ENCODE results near the gene PNPLA1. TPM values are rescaled to one million over a fixed set of nuclear protein-coding genes. Genes with fewer than 3 reads are reported as not detected.

Gene PNPLA1
- total RNA-seq, 1 donor from 2014 or later: not detected

GRCh38 chr6:36346486-36347273 is 76.8 kb downstream of the PNPLA1 start:
- Mint-ChIP-seq H3K9me3 (ENCODE audit: low read depth) (no peaks in the 10 kb centered on the region), H3K27ac (ENCODE audit: unreplicated experiment) (no peak overlapping the region), H3K4me1 (ENCODE audit: low read depth) (peaks cover 19% of the 10 kb centered on the region), H3K4me3 (ENCODE audit: unreplicated experiment) (no peak overlapping the region), H3K27me3 (ENCODE audit: low read depth) (peaks cover 5% of the 10 kb centered on the region), H3K36me3 (ENCODE audit: low read depth) (peaks cover 4% of the 10 kb centered on the region)
- DNase-seq (ENCODE audit: low spot score): no peak
- TF ChIP-seq CTCF (IDR thresholded peaks at IDR 0.05): no peak

DNA sequence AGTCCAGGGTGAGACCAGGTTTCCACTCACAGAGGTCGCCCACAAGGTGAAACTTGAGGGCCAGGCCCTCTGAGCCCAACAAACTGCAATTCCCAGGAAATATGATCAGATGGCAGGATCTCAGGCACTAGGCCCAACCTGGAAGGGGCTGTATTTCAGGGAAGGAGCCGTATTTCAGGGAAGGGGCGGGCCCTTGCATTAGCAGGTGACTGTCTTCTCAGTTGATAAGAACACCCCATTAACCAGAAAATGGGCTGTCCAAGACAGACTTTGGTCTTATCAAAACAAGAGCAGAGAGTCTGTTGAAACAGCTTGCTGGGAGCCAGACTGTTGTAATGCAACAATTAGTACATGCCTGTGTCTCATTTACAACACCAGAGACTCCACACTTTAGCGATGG is 77.8 kb downstream of the PNPLA1 start:
- Mint-ChIP-seq H3K4me1 (ENCODE audit: low read depth) (peaks cover 20% of the 10 kb centered on the region), H3K4me3 (ENCODE audit: unreplicated experiment) (no peak overlapping the region), H3K9me3 (ENCODE audit: low read depth) (peaks cover under 1% of the 10 kb centered on the region), H3K27me3 (ENCODE audit: low read depth) (peaks cover 3% of the 10 kb centered on the region), H3K36me3 (ENCODE audit: low read depth) (peaks cover 2% of the 10 kb centered on the region), H3K27ac (ENCODE audit: unreplicated experiment) (no peak overlapping the region)
- DNase-seq (ENCODE audit: low spot score): no peak
- TF ChIP-seq CTCF (IDR thresholded peaks at IDR 0.05): no peak

GRCh38 chr6:36349240-36349639 is 79.4 kb downstream of the PNPLA1 start:
- no peaks in the 10 kb centered on the region for H3K27me3 Mint-ChIP-seq (ENCODE audit: low read depth)
- no peak overlapping the region for H3K27ac Mint-ChIP-seq (ENCODE audit: unreplicated experiment)
- TF ChIP-seq CTCF (IDR thresholded peaks at IDR 0.05): no peak
- DNase-seq (ENCODE audit: low spot score): no peak
- no peak overlapping the region for H3K4me3 Mint-ChIP-seq (ENCODE audit: unreplicated experiment)
- H3K36me3 Mint-ChIP-seq (ENCODE audit: low read depth): no peaks in the 10 kb centered on the region
- peaks cover 4% of the 10 kb centered on the region for H3K9me3 Mint-ChIP-seq (ENCODE audit: low read depth)
- H3K4me1 Mint-ChIP-seq (ENCODE audit: low read depth): peaks cover 20% of the 10 kb centered on the region

DNA sequence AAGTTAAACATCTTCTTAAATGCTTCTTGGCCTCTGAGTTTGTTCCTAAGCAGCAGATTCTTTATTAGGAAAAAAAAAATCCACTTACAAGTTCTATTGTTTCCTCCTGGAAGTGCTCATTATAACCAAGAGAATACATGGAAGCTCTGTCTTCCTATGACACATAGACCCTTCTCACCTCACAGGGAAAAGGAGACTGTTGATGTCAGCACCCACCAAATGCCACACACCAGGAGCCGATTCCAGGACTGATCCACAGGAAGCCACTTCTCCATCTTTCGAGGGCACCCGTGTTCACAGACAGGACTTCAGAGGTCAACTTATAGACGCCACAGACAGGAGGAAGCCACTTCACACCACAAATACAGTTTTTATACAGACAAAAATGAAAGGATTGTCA is 80.2 kb downstream of the PNPLA1 start:
- TF ChIP-seq CTCF (IDR thresholded peaks at IDR 0.05): no peak
- Mint-ChIP-seq H3K4me3 (ENCODE audit: unreplicated experiment) (no peak overlapping the region), H3K27ac (ENCODE audit: unreplicated experiment) (peak overlapping the region; percentile 42), H3K4me1 (ENCODE audit: low read depth) (peaks cover 20% of the 10 kb centered on the region), H3K36me3 (ENCODE audit: low read depth) (no peaks in the 10 kb centered on the region), H3K27me3 (ENCODE audit: low read depth) (no peaks in the 10 kb centered on the region), H3K9me3 (ENCODE audit: low read depth) (peaks cover 4% of the 10 kb centered on the region)
- no peak for DNase-seq (ENCODE audit: low spot score)

DNA sequence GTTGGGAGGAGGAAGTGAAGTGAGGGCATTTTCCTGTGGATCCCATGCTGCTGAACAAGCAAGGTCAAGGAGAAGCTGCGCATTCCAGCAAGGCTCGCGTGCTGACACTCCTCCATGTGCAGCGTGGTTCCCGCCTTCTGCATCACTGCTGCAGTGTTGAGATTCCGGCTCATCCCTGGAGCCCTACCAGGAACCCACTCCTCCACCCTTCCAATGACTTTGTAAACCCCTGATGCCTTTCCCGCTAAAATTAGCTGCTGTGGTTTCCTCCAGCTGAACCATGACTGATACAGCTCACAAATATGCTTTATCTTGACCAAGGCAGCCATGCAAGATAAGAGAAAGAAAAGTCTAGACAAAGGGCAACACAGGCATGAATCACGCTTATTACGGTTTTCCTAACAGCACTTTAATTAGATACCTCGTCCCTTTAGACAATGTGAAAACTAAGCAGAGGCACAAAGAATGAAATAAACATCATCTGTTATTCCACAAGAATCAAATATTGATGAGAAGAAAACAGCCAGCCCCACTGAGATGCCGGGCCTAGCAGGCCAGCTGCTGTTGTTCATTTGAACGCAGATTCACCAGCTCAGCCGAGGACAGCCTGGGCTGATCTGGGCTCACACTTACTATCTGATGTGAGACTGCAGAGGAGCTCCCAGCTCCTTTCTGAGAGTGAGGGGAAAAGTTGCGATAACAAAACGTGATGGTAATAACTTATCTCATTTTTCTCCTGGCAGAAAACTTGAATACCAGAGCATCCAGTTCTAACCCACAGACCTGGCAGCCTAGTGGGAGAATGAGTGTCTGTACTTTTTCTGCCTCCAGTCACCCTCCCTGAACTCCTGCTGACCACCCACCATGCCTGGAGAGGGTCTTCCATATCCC is 81.1 kb downstream of the PNPLA1 start:
- no peak for TF ChIP-seq CTCF (IDR thresholded peaks at IDR 0.05)
- Mint-ChIP-seq H3K27me3 (ENCODE audit: low read depth) (no peaks in the 10 kb centered on the region), H3K36me3 (ENCODE audit: low read depth) (no peaks in the 10 kb centered on the region), H3K27ac (ENCODE audit: unreplicated experiment) (peak overlapping the region; percentile 73), H3K4me3 (ENCODE audit: unreplicated experiment) (no peak overlapping the region), H3K4me1 (ENCODE audit: low read depth) (peaks cover 20% of the 10 kb centered on the region), H3K9me3 (ENCODE audit: low read depth) (peaks cover 4% of the 10 kb centered on the region)
- DNase-seq (ENCODE audit: low spot score): no peak

Measured in chondrocyte (in vitro differentiated cells).